ENCODE results near the gene CEP43.

Gene CEP43

GRCh38 chr6:166960609-166960978 is 38.6 kb upstream of the CEP43 start:
- H3K36me3 ChIP-seq (ENCODE audit: control insufficient read depth, insufficient read depth, low read length), result no peaks in the 10 kb centered on the region
- DNase-seq (ENCODE audit: extremely low read depth, insufficient read length), result no peak
- TF ChIP-seq CTCF (IDR thresholded peaks at IDR 0.05; ENCODE audit: insufficient read depth, low read length, poor library complexity, severe bottlenecking), result no peak
- H3K27me3 ChIP-seq (replicated peaks; ENCODE audit: control insufficient read depth, insufficient read depth, low read length), result no peaks in the 10 kb centered on the region
- no peak overlapping the region for H3K4me3 ChIP-seq (replicated peaks; ENCODE audit: low read depth, low read length)

- no peak for DNase-seq (ENCODE audit: extremely low read depth, insufficient read length)
- no peaks in the 10 kb centered on the region for H3K36me3 ChIP-seq (ENCODE audit: control insufficient read depth, insufficient read depth, low read length)
- no peaks in the 10 kb centered on the region for H3K27me3 ChIP-seq (replicated peaks; ENCODE audit: control insufficient read depth, insufficient read depth, low read length)
- H3K4me3 ChIP-seq (replicated peaks; ENCODE audit: low read depth, low read length), result no peak overlapping the region
- no peak for TF ChIP-seq CTCF (IDR thresholded peaks at IDR 0.05; ENCODE audit: insufficient read depth, low read length, poor library complexity, severe bottlenecking)
Measured at GRCh38 chr6:166966268-166966667, 32.9 kb upstream of the CEP43 start.

- Histone ChIP-seq H3K4me3 (replicated peaks; ENCODE audit: low read depth, low read length) (no peak overlapping the region), H3K36me3 (ENCODE audit: control insufficient read depth, insufficient read depth, low read length) (no peaks in the 10 kb centered on the region; the same call in 1 of the 2 replicates), H3K27me3 (replicated peaks; ENCODE audit: control insufficient read depth, insufficient read depth, low read length) (no peaks in the 10 kb centered on the region)
- no peak for DNase-seq (ENCODE audit: extremely low read depth, insufficient read length)
- no peak for TF ChIP-seq CTCF (IDR thresholded peaks at IDR 0.05; ENCODE audit: insufficient read depth, low read length, poor library complexity, severe bottlenecking)
Measured at GRCh38 chr6:166969390-166970002, 29.7 kb upstream of the CEP43 start.

GRCh38 chr6:166970091-166970490 is 29.1 kb upstream of the CEP43 start:
- no peak for DNase-seq (ENCODE audit: extremely low read depth, insufficient read length)
- H3K4me3 ChIP-seq (replicated peaks; ENCODE audit: low read depth, low read length), result no peak overlapping the region
- no peak for TF ChIP-seq CTCF (IDR thresholded peaks at IDR 0.05; ENCODE audit: insufficient read depth, low read length, poor library complexity, severe bottlenecking)
- H3K27me3 ChIP-seq (replicated peaks; ENCODE audit: control insufficient read depth, insufficient read depth, low read length), result no peaks in the 10 kb centered on the region
- H3K36me3 ChIP-seq (ENCODE audit: control insufficient read depth, insufficient read depth, low read length), result no peaks in the 10 kb centered on the region; the same call in 1 of the 2 replicates

- Histone ChIP-seq H3K27me3 (replicated peaks; ENCODE audit: control insufficient read depth, insufficient read depth, low read length) (no peaks in the 10 kb centered on the region), H3K4me3 (replicated peaks; ENCODE audit: low read depth, low read length) (no peak overlapping the region), H3K36me3 (ENCODE audit: control insufficient read depth, insufficient read depth, low read length) (no peaks in the 10 kb centered on the region; the same call in 1 of the 2 replicates)
- no peak for DNase-seq (ENCODE audit: extremely low read depth, insufficient read length)
- no peak for TF ChIP-seq CTCF (IDR thresholded peaks at IDR 0.05; ENCODE audit: insufficient read depth, low read length, poor library complexity, severe bottlenecking)
Measured at GRCh38 chr6:166970776-166971175, 28.4 kb upstream of the CEP43 start.

- H3K27me3 ChIP-seq (replicated peaks; ENCODE audit: control insufficient read depth, insufficient read depth, low read length), result no peaks in the 10 kb centered on the region
- H3K4me3 ChIP-seq (replicated peaks; ENCODE audit: low read depth, low read length), result no peak overlapping the region
- H3K36me3 ChIP-seq (ENCODE audit: control insufficient read depth, insufficient read depth, low read length), result no peaks in the 10 kb centered on the region; the same call in 1 of the 2 replicates
- DNase-seq (ENCODE audit: extremely low read depth, insufficient read length), result no peak
- no peak for TF ChIP-seq CTCF (IDR thresholded peaks at IDR 0.05; ENCODE audit: insufficient read depth, low read length, poor library complexity, severe bottlenecking)
Measured at GRCh38 chr6:166971271-166971670, 27.9 kb upstream of the CEP43 start.

Data from GM06990 (cell line).